ENCODE data around the gene ABCB11.
"Not testable (repeated sequence)": the region's sequence is repeated elsewhere in the genome, so short reads cannot be mapped to it uniquely, and the experiment has no call there.

The ABCB11 gene

GRCh38 chr2:168874368-168875054 is 156.6 kb downstream of the ABCB11 start:
- DNase-seq = no peak

GRCh38 chr2:168870824-168871223 is 160.3 kb downstream of the ABCB11 start:
- not testable (repeated sequence) for DNase-seq
